HG02970 (cell line): ENCODE data around the gene MCU.
A peak's percentile ranks its signal among the peaks of the same experiment; 100 is the strongest.
"Not testable (repeated sequence)": the region's sequence is repeated elsewhere in the genome, so short reads cannot be mapped to it uniquely, and the experiment has no call there.

Experiments
- ATAC-seq: cut with Tn5 transposase; IDR thresholded peaks from one replicate; pipeline ENCODE4 v1.9.1; 2021; ENCODE audit warnings: mild to moderate bottlenecking, moderate library complexity, moderate number of reproducible peaks; ENCODE audit not compliant: unreplicated experiment, low FRiP score

The MCU gene

GRCh38 chr10:72691863-72692743, at the start of gene MCU:
TSS of gene MCU (plus strand) at chr10:72692143. CDS start at chr10:72692152, 9 bp downstream.
- peak; percentile 84 for ATAC-seq

GRCh38 chr10:72642318-72642717, 49.6 kb upstream of the MCU start:
- ATAC-seq: no peak

GRCh38 chr10:72645263-72645858, 46.6 kb upstream of the MCU start:
- ATAC-seq: no peak

GRCh38 chr10:72646971-72647370, 45.0 kb upstream of the MCU start:
- not testable (repeated sequence) for ATAC-seq

GRCh38 chr10:72648301-72648700, 43.6 kb upstream of the MCU start:
- no peak for ATAC-seq

- ATAC-seq: no peak
Measured at GRCh38 chr10:72649291-72649690, 42.7 kb upstream of the MCU start.

- no peak for ATAC-seq
Measured at GRCh38 chr10:72653383-72654096, 38.4 kb upstream of the MCU start.

- ATAC-seq: no peak
Measured at GRCh38 chr10:72654720-72655119, 37.2 kb upstream of the MCU start.

GRCh38 chr10:72658696-72659400, 33.1 kb upstream of the MCU start:
- no peak for ATAC-seq

- no peak for ATAC-seq
Measured at GRCh38 chr10:72659694-72660093, 32.2 kb upstream of the MCU start.

GRCh38 chr10:72660220-72660619, 31.7 kb upstream of the MCU start:
- no peak for ATAC-seq

- no peak for ATAC-seq
Measured at GRCh38 chr10:72661431-72661830, 30.5 kb upstream of the MCU start.

- ATAC-seq: no peak
Measured at GRCh38 chr10:72663971-72664370, 28.0 kb upstream of the MCU start.

- ATAC-seq: no peak
Measured at GRCh38 chr10:72665925-72666324, 26.0 kb upstream of the MCU start.

- no peak for ATAC-seq
Measured at GRCh38 chr10:72667207-72667864, 24.6 kb upstream of the MCU start.

- no peak for ATAC-seq
Measured at GRCh38 chr10:72673280-72673679, 18.7 kb upstream of the MCU start.

GRCh38 chr10:72674174-72674573, 17.8 kb upstream of the MCU start:
- ATAC-seq: not testable (repeated sequence)

- no peak for ATAC-seq
Measured at GRCh38 chr10:72679838-72680241, 12.1 kb upstream of the MCU start.

- ATAC-seq: no peak
Measured at GRCh38 chr10:72682638-72683037, 9.3 kb upstream of the MCU start.

GRCh38 chr10:72685264-72685921, 6.5 kb upstream of the MCU start:
- no peak for ATAC-seq
